Activated T-helper 17 cell treated with anti-CD3 and anti-CD28 coated beads, Interleukin-2, amount 50 U/mL, for 72 hours (primary cell): ENCODE data around the gene HDAC3. TPM values are rescaled to one million over a fixed set of nuclear protein-coding genes. Genes with fewer than 3 reads are reported as not detected.

ENCODE experiments used
- ATAC-seq: fragments of 150-1000 bp; cut with Tn5 transposase; replicated peaks from 2 replicates; pipeline ENCODE4 v1.10.0; 2021; ENCODE audit warnings: mild to moderate bottlenecking, moderate library complexity
- H3K27ac Mint-ChIP-seq: one replicate; pipeline ENCODE4 v1.8.0; 2022; ENCODE audit warnings: mixed read lengths
- H3K27me3 Mint-ChIP-seq: one replicate; pipeline ENCODE4 v1.8.0; 2022; ENCODE audit warnings: mixed read lengths
- H3K36me3 Mint-ChIP-seq: one replicate; pipeline ENCODE4 v1.8.0; 2022; ENCODE audit warnings: low read depth, mild to moderate bottlenecking, mixed read lengths
- H3K4me1 Mint-ChIP-seq: one replicate; pipeline ENCODE4 v1.8.0; 2022; ENCODE audit warnings: mixed read lengths
- H3K4me3 Mint-ChIP-seq: one replicate; pipeline ENCODE4 v1.8.0; 2022; ENCODE audit warnings: mild to moderate bottlenecking, mixed read lengths
- H3K9me3 Mint-ChIP-seq: one replicate; pipeline ENCODE4 v1.8.0; 2022; ENCODE audit warnings: mixed read lengths
- total RNA-seq, 2 donors: library from RNA; stranded (reverse); gene quantifications; one replicate each; pipeline ENCODE4 v1.2.3, GENCODE V29; 2022

HDAC3 gene
- total RNA-seq, 2 donors from 2014 or later: 123 to 174 TPM

DNA sequence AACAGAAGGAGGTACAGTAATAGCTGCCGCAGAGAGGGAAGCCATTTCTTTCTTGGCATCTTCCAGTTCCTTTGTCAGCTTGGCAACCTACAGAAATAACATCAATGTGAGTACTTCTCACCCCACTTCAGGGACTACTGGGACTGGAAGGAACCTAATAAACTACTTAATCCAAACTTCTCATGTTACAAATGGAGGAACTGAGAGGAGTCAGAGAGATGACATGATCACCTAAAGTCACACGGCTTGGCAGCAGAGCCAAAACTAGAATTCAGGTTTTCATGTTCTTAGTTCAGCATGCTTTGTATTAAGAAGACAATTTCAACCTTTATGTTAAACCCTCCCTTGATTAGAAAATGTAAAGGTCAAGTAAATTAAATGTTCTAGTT is 62.5 kb downstream of the HDAC3 start:
- Mint-ChIP-seq H3K36me3 (peaks cover 98% of the 10 kb centered on the region), H3K4me3 (no peak overlapping the region), H3K27me3 (no peaks in the 10 kb centered on the region), H3K27ac (no peak overlapping the region), H3K9me3 (no peaks in the 10 kb centered on the region), H3K4me1 (peaks cover 2% of the 10 kb centered on the region)
- ATAC-seq: no peak

DNA sequence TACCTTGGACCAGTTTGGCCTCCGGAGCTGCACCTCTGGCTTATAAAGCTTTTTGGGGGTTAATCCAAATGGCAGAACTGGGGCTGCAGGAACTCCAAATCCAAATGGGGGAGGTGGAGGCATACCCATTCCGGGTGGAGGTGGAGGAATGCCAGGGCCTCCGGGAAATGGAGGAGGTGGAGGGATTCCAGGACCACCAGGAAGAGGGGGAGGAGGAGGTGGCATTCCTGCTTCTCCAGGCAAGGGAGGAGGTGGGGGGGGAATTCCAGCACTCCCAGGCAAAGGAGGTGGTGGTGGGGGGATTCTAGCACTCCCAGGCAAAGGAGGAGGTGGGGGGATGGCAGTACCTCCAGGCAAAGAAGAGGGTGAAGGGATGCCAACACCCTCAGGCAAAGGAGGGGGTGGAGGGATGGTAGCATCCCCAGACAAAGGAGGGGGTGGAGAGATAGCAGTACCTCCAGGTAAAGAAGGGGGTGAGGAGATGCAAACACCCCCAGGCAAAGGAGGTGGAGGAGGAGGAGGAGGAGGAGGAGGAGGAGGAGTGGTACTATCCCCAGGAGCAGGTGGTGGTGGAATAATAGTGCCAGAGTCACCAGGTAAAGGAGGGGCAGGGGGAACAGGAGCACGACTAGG is 63.0 kb downstream of the HDAC3 start:
- H3K27me3 Mint-ChIP-seq: no peaks in the 10 kb centered on the region
- ATAC-seq: no peak
- H3K27ac Mint-ChIP-seq: no peak overlapping the region
- H3K36me3 Mint-ChIP-seq: peaks cover 98% of the 10 kb centered on the region
- no peaks in the 10 kb centered on the region for H3K9me3 Mint-ChIP-seq
- no peaks in the 10 kb centered on the region for H3K4me1 Mint-ChIP-seq
- no peak overlapping the region for H3K4me3 Mint-ChIP-seq

Other genes with a start within 250 kb of the HDAC3 start
- gene PCDHGB4, start 249.2 kb downstream of the HDAC3 start, total RNA-seq: under 1 TPM; 0.06 to 0.08 TPM
- not detected for gene PCDHGA8, start 244.2 kb downstream of the HDAC3 start, total RNA-seq
- gene PCDHGB5, start 238.9 kb downstream of the HDAC3 start, total RNA-seq: under 1 TPM; 0.09 to 0.24 TPM
- not detected for gene PCDHGA9, start 234.1 kb downstream of the HDAC3 start, total RNA-seq
- gene PCDHGB6, start 228.8 kb downstream of the HDAC3 start, total RNA-seq: under 1 TPM in 1 of 2 donors, not detected in 1; 0.08 TPM
- under 1 TPM; 0.06 to 0.08 TPM for gene PCDHGA10, start 223.9 kb downstream of the HDAC3 start, total RNA-seq
- under 1 TPM in 1 of 2 donors, not detected in 1; 0.11 TPM for gene PCDHGB7, start 219.2 kb downstream of the HDAC3 start, total RNA-seq
- gene PCDHGA11, start 215.8 kb downstream of the HDAC3 start, total RNA-seq: under 1 TPM in 1 of 2 donors, not detected in 1; 0.09 TPM
- gene PCDHGA12, start 206.3 kb downstream of the HDAC3 start, total RNA-seq: not detected
- under 1 TPM in 1 of 2 donors, not detected in 1; 0.56 TPM for gene PCDHGC3, start 160.9 kb downstream of the HDAC3 start, total RNA-seq
- gene PCDHGC4, start 151.8 kb downstream of the HDAC3 start, total RNA-seq: not detected
- gene PCDHGC5, start 147.8 kb downstream of the HDAC3 start, total RNA-seq: not detected
- gene DIAPH1, start 17.8 kb downstream of the HDAC3 start, total RNA-seq: 100 to 1,000 TPM; 186 to 268 TPM
- 10 to 100 TPM; 16.5 to 29.9 TPM for gene RELL2, start 148 bp upstream of the HDAC3 start, total RNA-seq
- gene FCHSD1, start 14.6 kb upstream of the HDAC3 start, total RNA-seq: 100 to 1,000 TPM in 1 of 2 donors, 10 to 100 TPM in 1; 38.7 to 113 TPM
- gene ARAP3, start 45.4 kb upstream of the HDAC3 start, total RNA-seq: 10 to 100 TPM in 1 of 2 donors, 1 to 10 TPM in 1; 7.1 to 19.6 TPM
- gene PCDH1, start 241.6 kb upstream of the HDAC3 start, total RNA-seq: under 1 TPM in 1 of 2 donors, not detected in 1; 0.64 TPM